Germinal center (tissue), 1 donor: Measurements from ENCODE around the gene ETFA.
A peak's percentile ranks its signal among the peaks of the same experiment; 100 is the strongest.

Experiments used
- DNase-seq: peaks from one replicate; pipeline ENCODE4 v3.0.0; 2012; ENCODE audit warnings: mixed read lengths, low spot score

Gene ETFA

GRCh38 chr15:76311100-76311953, at the start of gene ETFA:
TSS of gene ETFA (minus strand) at chr15:76311469. CDS start at chr15:76311388, 81 bp downstream.
- DNase-seq, result peak; percentile 98

GRCh38 chr15:76360416-76360815, 49.1 kb upstream of the ETFA start:
- no peak for DNase-seq

- no peak for DNase-seq
Observed at GRCh38 chr15:76359152-76359551, 47.9 kb upstream of the ETFA start.

- DNase-seq, result no peak
Observed at GRCh38 chr15:76358453-76358852, 47.2 kb upstream of the ETFA start.

GRCh38 chr15:76354823-76355440, 43.7 kb upstream of the ETFA start:
- no peak for DNase-seq

GRCh38 chr15:76353903-76354302, 42.6 kb upstream of the ETFA start:
- DNase-seq, result no peak

- no peak for DNase-seq
Observed at GRCh38 chr15:76353023-76353577, 41.8 kb upstream of the ETFA start.

GRCh38 chr15:76349301-76350070, 38.2 kb upstream of the ETFA start:
- no peak for DNase-seq

GRCh38 chr15:76347482-76348055, 36.3 kb upstream of the ETFA start:
- DNase-seq, result no peak

- peak; percentile 34 for DNase-seq
Observed at GRCh38 chr15:76346669-76347481, 35.6 kb upstream of the ETFA start.

GRCh38 chr15:76345880-76346668, 34.8 kb upstream of the ETFA start:
- DNase-seq, result peak; percentile 17

GRCh38 chr15:76345583-76345879, 34.3 kb upstream of the ETFA start:
- no peak for DNase-seq

- DNase-seq, result no peak
Observed at GRCh38 chr15:76344893-76345582, 33.8 kb upstream of the ETFA start.

GRCh38 chr15:76343313-76343996, 32.2 kb upstream of the ETFA start:
- no peak for DNase-seq

- peak; percentile 26 for DNase-seq
Observed at GRCh38 chr15:76342382-76343201, 31.3 kb upstream of the ETFA start.

- DNase-seq, result no peak
Observed at GRCh38 chr15:76342058-76342381, 30.8 kb upstream of the ETFA start.

GRCh38 chr15:76341366-76342057, 30.2 kb upstream of the ETFA start:
- no peak for DNase-seq

- DNase-seq, result peak; percentile 57
Observed at GRCh38 chr15:76340803-76341365, 29.6 kb upstream of the ETFA start.
